ENCODE results near the gene MED14.

- TF ChIP-seq CTCF (IDR thresholded peaks at IDR 0.05) (no peak), ZFX (IDR thresholded peaks at IDR 0.05; ENCODE audit: borderline replicate concordance) (no peak)
These were observed 49.9 kb downstream of the MED14 start for GRCh38 chrX:40685362-40685918.
